GM18499 (cell line): ENCODE data around the gene TRIM45.
"Not testable (repeated sequence)": the region's sequence is repeated elsewhere in the genome, so short reads cannot be mapped to it uniquely, and the experiment has no call there.

ENCODE experiments used
- ATAC-seq: cut with Tn5 transposase; IDR thresholded peaks from one replicate; pipeline ENCODE4 v1.9.1; 2021; ENCODE audit warnings: moderate number of reproducible peaks; ENCODE audit not compliant: insufficient read depth, unreplicated experiment

Gene TRIM45

GRCh38 chr1:117121589-117122329, at the start of gene TRIM45:
TSS of gene TRIM45 (minus strand) at chr1:117121749. CDS start at chr1:117121201, 548 bp downstream.
- ATAC-seq: peak; percentile 67

- no peak for ATAC-seq
Observed at GRCh38 chr1:117169871-117170596, 48.5 kb upstream of the TRIM45 start.

GRCh38 chr1:117167402-117167801, 45.9 kb upstream of the TRIM45 start:
- no peak for ATAC-seq

DNA sequence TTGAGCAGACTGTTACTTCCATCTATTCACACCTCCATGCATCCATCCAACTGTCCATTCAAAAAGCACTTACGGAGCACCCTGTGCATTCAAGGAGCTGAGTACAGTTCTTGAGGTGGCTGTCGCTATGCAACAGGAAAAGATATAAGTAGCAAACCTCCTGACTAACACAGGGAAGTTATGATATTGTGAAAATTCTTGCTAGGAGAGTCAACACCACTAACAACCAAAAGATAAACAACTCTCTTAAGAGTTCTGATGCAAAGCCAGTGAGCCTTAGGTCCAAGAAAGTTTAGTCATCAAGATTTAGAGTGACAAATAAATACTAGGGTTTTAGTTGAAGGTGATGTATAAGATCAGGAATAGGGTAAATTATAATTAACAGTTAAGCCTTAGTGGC, 44.5 kb upstream of the TRIM45 start:
- no peak for ATAC-seq

DNA sequence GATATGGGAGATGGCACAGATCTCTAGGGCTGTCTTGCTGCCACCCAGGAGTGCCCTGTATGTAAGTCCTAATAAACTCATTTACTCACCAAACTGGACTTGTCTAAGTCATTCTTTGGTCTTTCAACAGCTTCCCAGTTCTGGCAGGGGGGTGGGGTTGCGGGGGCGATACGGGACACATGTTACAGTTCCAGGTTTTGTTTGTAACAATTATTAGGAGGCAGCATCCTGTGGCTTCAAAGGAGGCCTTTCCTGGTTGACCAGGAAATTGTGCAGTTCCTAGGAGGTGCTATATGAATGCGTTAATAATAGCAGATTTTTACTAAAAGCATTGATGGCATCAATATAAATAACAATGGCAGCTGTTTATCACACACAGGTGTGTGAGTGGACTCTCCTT, 42.7 kb upstream of the TRIM45 start:
- no peak for ATAC-seq

DNA sequence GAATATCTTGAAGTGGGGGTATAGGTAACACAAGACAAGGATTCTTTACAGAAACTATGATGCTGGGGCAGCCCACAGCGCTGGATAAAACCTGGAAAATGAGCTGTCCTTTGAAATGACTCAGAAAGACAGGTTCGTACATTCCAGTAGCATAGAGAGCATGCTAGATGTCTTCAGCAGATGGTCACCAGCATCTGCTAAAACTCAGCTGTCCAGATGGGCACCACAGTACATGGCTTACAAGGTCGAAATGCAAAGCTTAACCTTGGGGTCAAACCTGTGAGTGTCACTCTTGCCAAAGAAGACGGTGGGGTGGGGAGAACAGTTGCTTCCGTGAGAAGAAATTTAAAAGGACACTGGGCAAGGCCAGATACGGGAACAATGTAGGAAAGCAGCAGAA, 41.3 kb upstream of the TRIM45 start:
- ATAC-seq: no peak

GRCh38 chr1:117161887-117162286, 40.3 kb upstream of the TRIM45 start:
- no peak for ATAC-seq

- ATAC-seq: not testable (repeated sequence)
Observed at GRCh38 chr1:117151305-117151704, 29.8 kb upstream of the TRIM45 start.

DNA sequence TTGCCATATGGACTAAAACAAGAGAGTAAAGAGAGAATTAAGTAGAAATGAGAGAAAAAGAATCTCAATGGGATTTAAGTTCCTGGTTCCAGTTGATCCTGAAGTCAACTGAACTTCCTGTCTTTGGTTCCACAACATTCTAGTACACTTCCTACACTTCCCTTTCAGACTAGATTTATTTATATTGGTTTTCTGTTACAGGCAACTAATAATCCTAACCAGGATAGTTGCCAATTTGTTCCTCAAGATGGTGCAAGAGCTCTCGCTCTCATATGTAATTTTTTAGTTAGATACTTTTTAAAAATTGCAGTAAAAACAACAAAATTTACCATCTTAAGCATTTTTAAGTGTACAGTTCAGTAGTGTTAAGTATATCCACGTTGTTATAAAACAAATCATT, 28.8 kb upstream of the TRIM45 start:
- ATAC-seq: no peak

GRCh38 chr1:117147856-117148588, 26.5 kb upstream of the TRIM45 start:
- ATAC-seq: no peak

- ATAC-seq: no peak
Observed at GRCh38 chr1:117147341-117147831, 25.8 kb upstream of the TRIM45 start.

GRCh38 chr1:117146575-117147340, 25.2 kb upstream of the TRIM45 start:
- ATAC-seq: no peak

DNA sequence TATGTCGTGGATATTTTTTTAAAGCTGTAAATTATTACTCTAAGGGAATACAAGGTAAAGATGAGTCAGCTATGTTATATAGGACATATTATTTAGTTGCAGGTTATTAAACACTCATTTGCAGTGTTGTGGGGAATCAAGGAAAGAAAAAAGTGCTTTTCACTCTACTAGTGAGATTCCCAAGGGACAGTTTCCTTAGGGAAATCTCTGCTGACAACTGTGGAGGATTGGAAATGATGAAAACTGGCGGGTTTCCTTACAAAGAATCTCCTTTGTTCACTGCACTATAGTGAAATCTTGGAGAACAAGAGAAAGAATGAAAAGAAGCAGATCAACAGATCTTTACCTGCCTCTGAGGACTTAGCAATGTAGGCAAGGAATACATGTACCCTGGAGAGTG, 24.5 kb upstream of the TRIM45 start:
- no peak for ATAC-seq

DNA sequence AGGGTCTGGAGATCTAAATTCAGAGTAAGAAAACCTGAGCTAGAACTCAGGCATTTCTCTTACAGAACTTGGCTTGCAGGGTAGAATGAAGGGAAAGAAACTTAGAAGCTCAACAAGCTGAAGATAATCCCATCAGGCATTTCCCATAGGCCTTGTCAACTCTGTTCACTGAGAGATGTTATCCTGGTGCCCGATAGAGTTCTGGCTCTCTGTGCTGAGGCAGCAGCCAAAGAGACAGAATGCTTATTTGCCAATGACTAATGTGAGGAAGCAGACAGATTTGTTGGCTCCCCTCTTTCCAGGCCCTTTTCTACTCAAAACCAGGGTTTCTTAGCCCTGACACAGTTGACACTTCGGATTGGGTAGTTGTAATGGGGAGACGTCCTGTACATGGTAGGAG, 22.3 kb upstream of the TRIM45 start:
- ATAC-seq: no peak

- ATAC-seq: no peak
Observed at GRCh38 chr1:117143172-117143571, 21.6 kb upstream of the TRIM45 start.

DNA sequence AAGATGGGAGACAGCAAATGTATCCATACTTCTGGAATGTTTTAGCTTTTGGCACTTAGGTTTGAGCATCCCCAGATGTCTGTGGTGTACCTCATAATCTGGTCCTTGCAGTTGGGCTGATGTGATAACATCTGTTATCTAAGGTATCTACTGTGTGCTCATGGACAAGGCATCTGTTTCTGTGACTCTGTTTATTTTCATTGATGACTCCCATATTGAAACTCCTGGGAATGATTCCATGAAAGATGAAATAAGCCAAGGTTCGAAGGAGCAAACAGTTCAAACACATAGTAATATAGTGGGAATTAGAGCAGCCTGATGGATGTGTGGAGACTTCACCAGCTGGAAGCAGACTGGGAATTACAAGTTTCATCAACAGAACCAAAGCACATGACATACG, 20.7 kb upstream of the TRIM45 start:
- ATAC-seq: no peak

DNA sequence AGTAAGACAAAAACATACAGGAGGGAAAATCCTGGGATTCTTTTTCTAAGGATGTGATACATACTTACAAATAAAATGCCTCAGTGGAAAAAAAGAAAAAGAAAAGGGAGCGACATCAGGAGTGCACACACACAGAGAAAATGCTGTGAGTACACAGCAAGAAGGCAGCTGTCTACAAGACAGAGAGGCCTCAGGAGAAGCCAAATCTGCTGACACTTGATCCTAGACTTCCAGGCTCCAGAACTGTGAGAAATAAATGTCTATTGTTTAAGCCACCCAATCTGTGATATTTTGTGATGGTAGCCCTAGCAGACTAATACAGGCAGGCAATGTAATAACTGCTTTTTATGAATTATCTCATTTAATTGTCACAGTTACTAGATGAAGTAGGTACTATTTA, 17.0 kb upstream of the TRIM45 start:
- no peak for ATAC-seq

DNA sequence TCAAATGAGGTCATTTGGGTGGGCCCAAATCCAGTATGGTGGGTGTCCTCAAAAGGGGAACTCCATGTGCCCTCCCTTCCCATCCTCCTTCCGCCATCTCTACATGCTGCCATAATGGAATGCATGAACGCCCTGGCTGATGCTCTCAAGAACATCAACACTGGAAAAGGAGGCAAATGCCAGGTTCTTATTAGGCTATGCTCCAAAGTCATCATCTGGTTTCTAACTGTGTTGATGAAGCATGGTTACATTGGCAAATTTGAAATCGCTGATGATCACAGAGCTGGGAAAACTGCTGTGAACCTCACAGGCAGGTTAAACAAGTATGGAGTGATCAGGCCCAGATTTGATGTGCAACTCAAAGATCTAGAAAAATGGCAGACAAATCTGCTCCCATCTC, 16.6 kb upstream of the TRIM45 start:
- ATAC-seq: no peak

GRCh38 chr1:117137281-117137855, 15.8 kb upstream of the TRIM45 start:
- no peak for ATAC-seq

- no peak for ATAC-seq
Observed at GRCh38 chr1:117136749-117137148, 15.2 kb upstream of the TRIM45 start.
